ENCODE results near the gene MCU. TPM values are rescaled to one million over a fixed set of nuclear protein-coding genes. Genes with fewer than 3 reads are reported as not detected.
A peak's percentile ranks its signal among the peaks of the same experiment; 100 is the strongest.

The MCU gene
- total RNA-seq, 1 donor from 2014 or later: 39.0 TPM

- peak in 1 of 2 donors; percentile 27 for DNase-seq (ENCODE audit: low read depth in 2 of 2)
Measured at GRCh38 chr10:72801263-72801868, 109.4 kb downstream of the MCU start.

GRCh38 chr10:72802332-72802731 is 110.4 kb downstream of the MCU start:
- DNase-seq (ENCODE audit: low read depth in 2 of 2): no peak

- peak in 1 of 2 donors; percentile 59 for DNase-seq (ENCODE audit: low read depth in 2 of 2)
Measured at GRCh38 chr10:72802763-72803505, 111.0 kb downstream of the MCU start.

GRCh38 chr10:72808001-72808400 is 116.1 kb downstream of the MCU start:
- DNase-seq (ENCODE audit: low read depth in 2 of 2): no peak

GRCh38 chr10:72809006-72809405 is 117.1 kb downstream of the MCU start:
- DNase-seq (ENCODE audit: low read depth in 2 of 2): no peak

- no peak for DNase-seq (ENCODE audit: low read depth in 2 of 2)
Measured at GRCh38 chr10:72810976-72811375, 119.0 kb downstream of the MCU start.

GRCh38 chr10:72812415-72812752 is 120.4 kb downstream of the MCU start:
- no peak for DNase-seq (ENCODE audit: low read depth in 2 of 2)

GRCh38 chr10:72812753-72813430 is 120.9 kb downstream of the MCU start:
- peak in 1 of 2 donors; percentile 60 for DNase-seq (ENCODE audit: low read depth in 2 of 2)

GRCh38 chr10:72814099-72814790 is 122.3 kb downstream of the MCU start:
- peak; percentile 66 to 76 for DNase-seq (ENCODE audit: low read depth in 2 of 2)

- DNase-seq (ENCODE audit: low read depth in 2 of 2): no peak
Measured at GRCh38 chr10:72816565-72816964, 124.6 kb downstream of the MCU start.

GRCh38 chr10:72818076-72818475 is 126.1 kb downstream of the MCU start:
- no peak for DNase-seq (ENCODE audit: low read depth in 2 of 2)

GRCh38 chr10:72819053-72819452 is 127.1 kb downstream of the MCU start:
- no peak for DNase-seq (ENCODE audit: low read depth in 2 of 2)

GRCh38 chr10:72821606-72822005 is 129.7 kb downstream of the MCU start:
- DNase-seq (ENCODE audit: low read depth in 2 of 2): no peak

- DNase-seq (ENCODE audit: low read depth in 2 of 2): no peak
Measured at GRCh38 chr10:72822342-72822986, 130.5 kb downstream of the MCU start.

GRCh38 chr10:72825163-72825562 is 133.2 kb downstream of the MCU start:
- DNase-seq (ENCODE audit: low read depth in 2 of 2): no peak

GRCh38 chr10:72826346-72826745 is 134.4 kb downstream of the MCU start:
- DNase-seq (ENCODE audit: low read depth in 2 of 2): no peak

- no peak for DNase-seq (ENCODE audit: low read depth in 2 of 2)
Measured at GRCh38 chr10:72828294-72828693, 136.4 kb downstream of the MCU start.

GRCh38 chr10:72830625-72831024 is 138.7 kb downstream of the MCU start:
- no peak for DNase-seq (ENCODE audit: low read depth in 2 of 2)

- no peak for DNase-seq (ENCODE audit: low read depth in 2 of 2)
Measured at GRCh38 chr10:72831696-72832409, 139.9 kb downstream of the MCU start.

- no peak for DNase-seq (ENCODE audit: low read depth in 2 of 2)
Measured at GRCh38 chr10:72832701-72833100, 140.8 kb downstream of the MCU start.
